GM18502 (cell line): Measurements from ENCODE around the gene HES7.
A peak's percentile ranks its signal among the peaks of the same experiment; 100 is the strongest.
"Not testable (repeated sequence)": the region's sequence is repeated elsewhere in the genome, so short reads cannot be mapped to it uniquely, and the experiment has no call there.

Experiments
- ATAC-seq: cut with Tn5 transposase; IDR thresholded peaks from one replicate; pipeline ENCODE4 v1.9.1; 2021; ENCODE audit warnings: mild to moderate bottlenecking; ENCODE audit not compliant: unreplicated experiment, poor library complexity

HES7 gene

DNA sequence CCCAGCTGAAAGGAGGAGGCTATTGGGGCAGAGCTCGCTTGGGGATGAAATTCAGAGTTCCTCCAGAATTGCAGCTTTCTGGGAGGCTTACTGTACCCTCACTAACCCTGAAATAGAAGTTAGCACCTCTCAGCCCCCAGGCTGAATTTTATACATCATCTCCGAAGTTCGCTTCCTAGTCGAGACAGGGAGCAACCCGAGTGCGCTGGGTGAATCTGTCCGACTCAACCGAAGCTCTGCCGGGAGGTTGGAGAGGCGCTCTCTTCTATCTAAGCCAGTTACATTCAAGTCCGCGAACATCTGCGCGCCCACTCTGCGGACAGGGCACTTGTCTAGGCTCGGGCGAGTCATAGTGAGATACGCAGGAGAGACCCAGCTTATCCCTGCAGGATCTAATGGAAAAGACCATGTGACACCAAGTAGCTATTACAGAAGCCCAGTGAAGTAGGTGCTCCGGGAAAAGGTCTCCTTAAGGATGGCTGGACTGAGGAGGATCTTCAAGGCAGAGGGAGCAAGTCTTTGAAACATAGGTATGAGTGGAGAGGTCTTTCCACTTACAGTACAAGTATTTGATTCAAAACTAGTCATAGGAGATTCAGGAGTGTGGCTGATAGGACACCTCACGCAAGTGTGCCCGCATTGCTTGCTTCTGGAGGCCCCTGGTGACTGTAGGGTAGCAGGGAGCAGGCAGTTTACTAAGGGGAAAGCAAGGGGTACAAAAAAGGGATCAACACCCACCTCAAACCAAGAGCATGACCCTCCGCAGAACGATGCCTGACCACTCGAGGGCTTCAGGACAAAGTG, 646 bp upstream of the HES7 start:
- ATAC-seq: no peak

DNA sequence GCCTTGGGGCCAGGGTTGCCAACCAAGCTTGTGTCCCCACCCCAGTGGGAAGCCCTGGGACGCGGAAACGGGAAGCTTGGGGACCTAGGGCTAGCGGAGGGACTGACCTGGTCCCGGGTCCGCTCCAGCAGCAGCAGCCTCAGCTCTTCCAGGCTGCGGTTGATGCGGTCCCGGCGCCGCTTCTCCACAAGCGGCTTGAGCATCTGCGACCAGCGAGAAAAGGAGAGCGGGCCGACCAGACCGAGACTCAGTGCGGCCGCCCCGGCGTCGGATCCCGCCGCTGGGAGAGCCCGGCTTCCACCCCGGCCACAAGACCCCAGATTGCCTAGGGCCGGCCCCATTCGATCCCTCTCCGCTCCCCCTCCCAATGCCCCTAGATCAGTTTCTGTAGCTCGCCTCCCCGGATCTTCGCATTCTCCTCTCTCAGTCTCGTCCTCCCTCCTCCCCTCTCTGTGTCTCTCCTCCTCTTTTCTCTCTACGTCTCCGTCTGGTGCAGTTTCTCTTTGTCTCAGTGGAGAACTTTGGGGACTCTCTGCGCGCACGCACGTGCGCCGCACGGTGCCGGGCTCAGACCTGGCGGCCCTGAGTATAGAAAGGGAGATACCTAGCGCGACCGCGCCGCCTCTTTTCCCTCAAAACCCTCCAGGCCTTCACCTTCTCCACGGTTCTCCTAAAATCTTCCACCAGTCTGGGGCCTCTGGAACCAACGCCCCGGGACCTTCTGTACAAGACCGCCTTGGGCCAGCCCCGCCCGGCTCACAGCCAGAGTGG, 797 bp downstream of the HES7 start:
- no peak for ATAC-seq

DNA sequence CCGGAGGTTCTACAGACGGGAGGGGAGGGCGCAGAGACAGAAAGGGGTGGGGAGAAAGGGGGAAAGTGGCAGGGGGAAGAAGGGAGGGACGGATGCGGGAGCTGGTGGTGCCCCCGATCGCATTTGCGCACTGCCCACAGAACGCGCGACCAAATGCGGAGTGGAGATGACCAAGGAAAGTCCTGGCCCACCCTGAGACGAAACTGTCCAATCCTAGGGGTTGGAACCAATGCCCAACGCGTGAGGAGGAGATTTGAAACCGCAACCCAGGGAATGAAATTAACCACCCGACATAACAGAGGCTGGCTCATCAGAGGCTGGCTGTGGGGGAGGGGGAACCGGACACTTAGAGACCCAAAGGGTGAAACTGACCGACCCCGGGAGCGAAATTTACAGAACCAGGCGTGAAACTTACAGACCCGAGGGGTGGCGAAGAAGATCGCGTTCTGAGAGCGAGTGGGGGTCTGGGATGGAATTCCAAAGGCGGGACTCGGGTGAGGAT, 1.4 kb downstream of the HES7 start:
- ATAC-seq: no peak

DNA sequence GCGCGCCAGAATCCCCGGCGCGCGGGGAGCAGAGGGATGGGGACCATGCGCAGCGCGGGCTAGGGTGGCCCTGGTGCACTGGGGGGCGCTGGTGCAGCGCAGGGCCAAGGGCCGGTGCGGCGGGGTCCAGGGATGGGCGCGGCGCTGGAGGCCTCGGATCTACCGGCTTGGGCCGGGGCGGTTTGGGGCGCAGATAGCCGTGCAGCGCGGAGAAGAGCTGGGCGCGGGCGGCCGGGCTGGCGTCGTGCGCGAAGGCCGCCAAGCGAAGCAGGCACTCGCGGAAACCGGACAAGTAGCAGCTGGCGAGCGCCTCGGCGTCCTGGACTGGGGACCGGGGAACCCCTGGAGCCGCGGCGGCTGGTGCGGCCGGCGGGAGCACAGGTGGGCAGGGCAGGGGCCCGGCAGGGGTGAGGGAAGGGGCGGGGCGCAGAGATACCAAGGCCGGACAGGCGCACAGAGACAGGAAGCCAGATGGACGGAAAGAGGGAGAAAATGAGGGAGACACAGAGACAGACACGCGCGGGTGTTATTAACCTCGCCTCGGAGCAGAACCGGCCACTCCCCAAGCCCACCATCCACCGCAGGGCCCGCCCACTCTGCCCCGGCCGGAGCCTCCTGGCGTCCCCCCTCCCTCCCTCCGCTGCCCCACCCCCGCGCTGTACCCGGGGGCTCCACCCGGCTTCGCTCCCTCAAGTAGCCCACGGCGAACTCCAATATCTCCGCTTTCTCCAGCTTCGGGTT, 2.1 kb downstream of the HES7 start:
- no peak for ATAC-seq

DNA sequence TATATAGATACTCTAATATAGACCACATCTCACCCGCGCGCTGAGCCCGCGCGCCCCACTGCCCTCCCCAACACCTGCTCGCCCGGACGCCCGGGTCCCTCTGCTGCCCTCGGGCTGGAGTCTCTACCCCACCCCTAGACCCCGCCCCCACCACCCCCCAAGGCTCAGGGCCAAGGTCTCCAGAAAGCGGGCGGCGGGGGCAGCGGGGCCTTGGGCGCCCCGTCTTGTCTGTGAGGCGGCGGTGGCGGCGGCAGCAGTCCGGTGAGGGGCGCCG, 2.6 kb downstream of the HES7 start:
- no peak for ATAC-seq

DNA sequence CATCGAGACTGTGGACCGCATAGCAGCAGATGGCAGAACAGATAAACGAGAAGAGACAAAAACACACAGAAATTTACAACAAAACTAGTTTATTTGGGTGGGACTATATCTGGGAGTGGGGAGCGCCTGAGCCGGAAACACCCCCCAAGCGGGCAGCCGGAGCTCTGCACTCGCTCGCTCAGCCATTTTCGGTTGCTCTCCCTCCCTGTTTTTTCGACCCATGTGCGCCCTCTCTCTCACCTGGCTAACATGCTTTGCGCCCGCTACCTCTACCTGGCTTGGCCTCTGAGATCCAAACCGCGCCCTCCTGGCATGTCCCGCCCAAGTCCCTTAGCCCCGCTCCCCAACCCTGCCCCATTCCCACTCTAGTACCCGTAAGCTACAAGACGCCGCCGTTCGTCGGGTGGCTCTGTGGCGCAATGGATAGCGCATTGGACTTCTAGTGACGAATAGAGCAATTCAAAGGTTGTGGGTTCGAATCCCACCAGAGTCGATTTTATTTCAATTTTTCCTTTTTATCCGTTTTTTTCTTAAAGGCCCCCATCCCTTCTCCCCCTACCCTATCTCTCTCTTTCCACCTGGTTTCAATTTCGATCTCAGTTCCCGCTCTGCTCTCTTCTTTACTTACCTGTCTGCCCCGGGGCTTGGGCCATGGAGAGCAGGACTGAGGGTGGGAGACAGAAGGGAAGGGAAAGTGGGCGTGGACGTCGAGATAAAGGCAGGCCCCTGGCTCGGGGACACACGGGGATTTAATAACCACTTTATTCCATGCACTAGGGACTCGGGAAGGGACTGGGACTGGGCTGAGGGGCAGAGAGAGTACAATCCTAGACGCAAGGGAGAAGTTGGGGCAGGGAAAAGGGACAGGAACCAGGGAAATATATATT, 3.1 kb downstream of the HES7 start:
- ATAC-seq: no peak

DNA sequence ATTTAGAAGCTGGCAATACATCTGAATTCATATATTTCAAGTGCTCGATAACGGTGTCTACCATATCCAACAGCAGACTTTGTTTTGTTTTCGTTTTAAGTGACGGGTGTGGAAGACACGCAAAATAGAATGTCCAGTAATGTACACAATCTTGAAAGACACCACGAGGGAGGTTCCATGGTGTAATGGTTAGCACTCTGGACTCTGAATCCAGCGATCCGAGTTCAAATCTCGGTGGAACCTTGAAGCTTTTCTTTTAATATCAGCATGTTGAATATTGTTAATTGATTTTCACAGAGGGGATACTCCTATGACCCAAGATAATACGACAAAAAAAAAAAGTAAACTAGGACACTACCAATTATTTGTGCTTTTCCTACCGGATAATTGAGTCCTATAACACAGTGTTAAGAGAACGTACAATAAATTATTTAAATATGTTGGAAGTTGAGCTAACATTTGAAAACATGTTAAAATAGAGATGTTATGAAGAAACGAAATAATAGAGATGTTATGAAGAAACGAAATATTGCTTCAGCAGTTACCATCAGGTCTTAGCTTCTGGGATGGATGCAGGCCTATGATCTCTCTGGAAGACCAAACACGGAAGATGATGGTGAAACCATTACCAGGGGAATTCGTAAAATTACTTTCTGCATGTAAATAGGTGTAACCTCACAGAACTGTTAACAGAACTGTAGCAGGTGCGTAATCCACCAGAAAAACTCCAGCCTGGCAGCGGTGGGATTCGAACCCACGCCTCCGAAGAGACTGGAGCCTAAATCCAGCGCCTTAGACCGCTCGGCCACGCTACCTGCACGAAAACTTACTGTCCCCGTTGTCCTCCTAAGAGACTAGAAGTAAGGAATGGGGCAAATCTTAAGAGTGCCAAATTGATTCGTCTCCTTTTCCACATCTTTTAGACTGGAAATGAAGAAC, 4.1 kb downstream of the HES7 start:
- ATAC-seq: peak; percentile 35

DNA sequence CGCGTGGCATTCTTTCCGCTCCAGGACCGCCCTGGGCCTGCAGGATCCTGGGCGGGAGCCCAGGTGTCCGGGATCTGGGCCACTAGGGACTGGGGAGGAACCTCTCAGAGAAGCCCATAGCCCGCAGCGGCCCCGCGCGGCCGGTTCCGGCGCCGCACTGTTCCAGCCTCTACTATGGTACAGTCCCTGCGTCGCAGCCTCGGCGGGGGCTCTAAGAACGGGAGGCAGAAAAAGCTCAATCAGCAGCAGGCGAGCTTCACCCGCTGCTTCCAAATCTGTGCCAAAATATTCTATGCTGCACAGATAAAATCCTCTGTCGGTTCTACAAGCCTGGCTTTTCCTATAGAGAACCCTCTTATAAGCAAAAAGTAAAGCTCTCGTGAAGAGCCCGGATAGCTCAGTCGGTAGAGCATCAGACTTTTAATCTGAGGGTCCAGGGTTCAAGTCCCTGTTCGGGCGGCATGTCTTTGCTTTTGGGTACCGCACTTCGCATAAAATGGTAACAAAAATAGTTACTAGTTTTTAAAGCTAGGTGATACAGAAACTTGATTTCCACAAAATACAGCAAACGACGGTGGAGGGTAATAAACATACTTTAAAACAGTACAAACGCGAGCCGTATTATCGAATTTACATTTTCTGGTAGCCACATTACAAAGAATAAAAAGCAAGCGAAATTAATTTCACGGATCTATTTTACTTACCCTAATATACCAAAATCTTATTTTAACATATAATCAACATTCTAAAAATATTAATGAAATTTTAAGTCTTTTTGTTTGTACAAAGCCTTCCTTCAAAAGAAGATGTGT, 4.9 kb downstream of the HES7 start:
- peak; percentile 36 for ATAC-seq

DNA sequence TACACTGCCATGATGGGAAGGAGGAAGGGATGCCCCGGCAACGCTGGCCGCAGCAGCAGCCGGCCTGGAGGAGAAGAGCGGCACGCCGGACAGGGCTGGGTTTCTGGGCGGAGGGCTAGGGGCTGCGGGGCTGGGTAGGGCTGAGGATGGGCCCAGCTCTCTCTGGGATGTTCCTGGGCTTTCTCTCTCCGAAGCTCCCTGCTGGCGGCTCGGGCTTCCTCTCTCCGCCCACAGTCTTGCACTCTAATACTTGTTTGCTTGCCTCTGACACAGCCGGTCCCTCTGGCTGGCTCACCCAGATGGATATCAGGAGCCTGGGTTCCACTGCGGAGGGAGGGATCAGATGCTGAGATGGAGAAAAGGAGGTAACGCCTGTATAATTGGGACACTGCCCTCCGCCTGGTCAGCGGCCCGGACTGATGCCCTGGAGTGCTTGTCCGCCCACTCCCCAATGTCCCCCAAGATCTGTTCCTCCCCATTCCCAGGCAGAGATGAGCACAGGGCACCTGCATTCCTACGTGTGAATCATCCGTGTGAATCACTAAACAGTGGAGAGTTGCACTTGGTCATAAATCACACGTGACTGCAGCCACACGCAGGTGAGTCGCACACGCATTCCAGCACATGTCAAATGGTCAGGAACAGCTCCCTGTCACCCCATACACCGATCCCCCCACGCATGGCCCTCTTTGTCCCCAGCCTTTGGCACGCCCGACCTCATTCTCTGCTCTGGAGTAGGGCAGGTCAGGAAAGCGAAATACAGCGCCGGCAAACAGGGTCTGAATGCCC, 5.7 kb downstream of the HES7 start, which contains the start of gene ALOXE3:
Gene ALOXE3 (minus strand): TSS at position 535 of the 789 bp plus-strand sequence. CDS start 524 bp downstream, at position 11.
- no peak for ATAC-seq

DNA sequence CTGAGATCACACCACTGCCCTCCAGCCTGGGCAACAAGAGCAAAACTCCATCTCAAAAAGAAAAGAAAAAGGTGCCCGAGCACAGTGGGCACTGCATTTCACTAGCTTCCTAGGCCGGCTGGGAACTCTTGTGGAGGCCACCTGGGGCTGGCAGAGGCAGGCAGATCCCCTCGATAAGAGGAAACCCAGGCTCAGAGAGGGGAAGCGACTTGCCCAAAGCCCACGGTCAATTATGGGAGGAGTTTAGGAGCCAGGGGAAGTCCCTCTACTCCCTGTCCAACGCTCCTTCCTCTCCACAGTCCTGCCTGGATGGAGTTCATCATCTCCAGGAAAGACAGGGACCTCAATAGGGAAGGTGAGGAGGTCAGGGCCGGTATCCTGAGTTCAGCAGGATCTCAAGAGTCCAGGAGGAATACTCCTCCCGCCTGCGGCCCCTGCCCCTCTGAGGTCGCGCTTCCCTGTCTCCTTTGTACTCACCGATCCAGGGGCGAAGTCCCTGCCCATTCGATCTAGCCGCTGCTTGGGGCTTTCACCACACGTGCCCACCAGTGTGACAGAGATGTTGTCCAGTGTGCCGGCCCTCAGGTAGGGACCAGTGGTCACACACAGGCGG, 6.4 kb downstream of the HES7 start:
- ATAC-seq: no peak

DNA sequence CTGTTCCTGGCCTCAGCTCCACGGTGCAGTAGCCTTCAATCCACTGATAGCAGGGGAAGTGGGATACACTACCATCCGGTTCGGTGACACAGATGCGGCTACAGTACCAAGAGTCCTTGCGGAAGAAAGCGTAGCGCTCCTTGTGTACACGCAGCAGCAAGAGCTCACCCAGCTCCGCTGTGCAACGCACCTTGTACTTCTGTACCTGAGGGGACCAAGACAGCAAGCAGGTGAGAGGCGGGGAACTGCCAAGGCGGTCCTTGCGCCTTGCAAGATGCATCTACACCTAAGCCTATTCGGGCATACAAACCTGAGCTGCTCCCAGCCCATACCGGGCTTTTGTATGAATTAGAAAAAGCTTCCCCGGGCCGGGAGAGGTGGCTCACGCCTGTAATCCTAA, 7.1 kb downstream of the HES7 start:
- ATAC-seq: no peak

DNA sequence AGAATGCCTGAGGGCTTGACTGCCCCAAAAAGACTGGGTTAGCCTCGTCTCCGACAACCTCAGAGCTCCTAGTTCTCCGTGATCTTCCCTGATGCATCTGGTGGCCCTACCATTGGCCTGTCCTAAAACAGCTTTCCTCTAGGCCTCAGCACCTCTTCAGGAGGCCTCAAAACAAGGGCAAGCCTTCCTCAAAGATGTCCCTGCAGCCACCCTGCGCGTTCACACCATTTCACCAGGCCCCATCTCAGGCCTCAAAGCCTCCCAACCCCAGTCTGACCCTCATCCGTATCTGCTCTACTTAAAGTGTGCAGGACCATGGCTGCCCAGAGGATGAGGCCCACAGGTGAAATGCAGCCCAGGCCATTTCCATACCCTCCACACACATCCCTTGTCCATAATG, 13.0 kb downstream of the HES7 start:
- ATAC-seq: no peak

DNA sequence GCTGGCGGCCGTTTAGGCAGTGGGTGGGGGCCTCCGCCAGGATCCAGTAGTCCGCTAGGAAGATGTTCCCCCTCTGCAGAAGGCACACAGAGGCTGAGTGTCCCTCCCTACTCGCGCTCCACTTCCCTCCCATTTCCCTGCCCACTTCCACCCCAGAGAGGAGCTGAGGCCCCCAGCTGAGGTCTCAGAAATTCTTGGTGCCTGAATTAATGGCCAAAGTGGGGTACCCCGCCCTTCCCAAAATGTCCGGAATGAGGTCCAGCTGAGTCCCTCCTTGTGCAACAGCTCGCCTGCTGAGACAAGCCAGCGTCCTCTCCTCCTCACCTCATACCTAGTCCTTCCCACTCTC, 13.5 kb downstream of the HES7 start:
- no peak for ATAC-seq

DNA sequence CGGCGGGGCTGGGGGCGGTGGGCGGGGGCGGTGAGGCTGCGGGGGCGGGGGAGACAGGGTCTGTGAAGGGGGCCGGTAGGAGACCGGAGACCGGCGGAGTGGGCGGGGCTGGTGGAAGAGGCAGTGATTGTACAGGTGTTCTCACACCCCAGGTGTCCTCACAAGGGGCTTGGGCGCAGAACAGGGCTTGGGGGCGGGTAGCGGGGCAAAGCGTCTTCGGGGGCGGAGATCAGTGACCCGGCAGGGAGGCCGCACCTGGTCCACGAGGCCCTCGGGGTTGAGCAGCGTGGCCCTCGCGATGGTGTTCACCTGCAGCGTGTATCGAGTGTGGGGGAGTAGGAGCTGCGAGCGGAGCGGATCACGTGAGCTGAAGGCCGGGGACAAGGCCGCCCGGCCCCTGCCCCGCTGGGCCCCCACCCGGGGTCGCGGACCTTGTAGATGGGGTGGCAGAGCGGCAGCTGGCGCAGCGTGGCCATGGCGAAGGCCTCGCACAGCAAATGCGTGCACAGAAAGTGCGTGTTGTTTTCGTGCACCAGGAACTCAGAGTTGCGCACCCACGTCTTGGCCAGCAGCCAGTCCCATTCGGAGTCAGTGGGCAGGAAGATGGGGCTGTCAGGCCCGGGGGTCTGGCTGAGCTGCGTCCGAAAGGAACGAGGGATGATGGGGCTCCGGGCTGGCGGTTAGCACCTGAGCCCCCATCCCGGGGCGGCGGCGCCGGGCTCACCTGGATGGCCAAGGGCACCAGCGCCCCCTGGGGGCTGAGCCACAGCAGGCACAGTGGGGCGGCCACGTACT, 14.0 kb downstream of the HES7 start:
- ATAC-seq: no peak

DNA sequence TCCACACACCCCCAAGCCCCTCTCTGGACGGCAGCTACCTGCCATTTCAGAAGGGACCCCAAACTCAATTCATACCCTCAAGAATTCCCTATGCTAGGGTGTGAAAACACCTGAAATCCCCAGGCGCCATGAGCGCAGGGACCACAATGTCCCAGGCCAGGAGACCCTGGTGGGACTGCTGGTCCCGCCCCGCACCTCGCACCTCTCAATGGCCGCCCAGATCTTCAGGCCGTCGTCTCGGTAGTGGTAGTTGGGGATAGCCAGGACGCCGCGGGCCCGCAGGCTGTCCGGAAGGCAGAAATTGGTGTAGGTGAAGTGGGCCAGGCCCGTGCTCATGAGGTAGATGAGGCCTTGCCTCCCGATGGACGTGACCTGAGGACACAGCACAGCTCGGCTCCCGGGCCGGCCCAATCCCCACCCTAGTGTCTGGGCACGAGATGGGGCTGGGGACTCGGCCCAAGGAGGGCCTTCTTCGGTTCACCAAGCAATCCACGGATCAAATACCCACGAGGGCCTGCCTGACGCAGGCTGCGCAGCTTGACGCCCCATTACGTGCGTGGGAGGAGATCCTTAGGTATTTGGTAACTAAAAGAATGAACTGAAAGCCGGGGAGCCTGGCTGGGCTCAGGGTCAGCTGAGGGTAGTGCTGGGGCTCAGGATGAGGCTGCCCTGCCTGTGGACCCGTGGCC, 14.8 kb downstream of the HES7 start:
- ATAC-seq: no peak

DNA sequence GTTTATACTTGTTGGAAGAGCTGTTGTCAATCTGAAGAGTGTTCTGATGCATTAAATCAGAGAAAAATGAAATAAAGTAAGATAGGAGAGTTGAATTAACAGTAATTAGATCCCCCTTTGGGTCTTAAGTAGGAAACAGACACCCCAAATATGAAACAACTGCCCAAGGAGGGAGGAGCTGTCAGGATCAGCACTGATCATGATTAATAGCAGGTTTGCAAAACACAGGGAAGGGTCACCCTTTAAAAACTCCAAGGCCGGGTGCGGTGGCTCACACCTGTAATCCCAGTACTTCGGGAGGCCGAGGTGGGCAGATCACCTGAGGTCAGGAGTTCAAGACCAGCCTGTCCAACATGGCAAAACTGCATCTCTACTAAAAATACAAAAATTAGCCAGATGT, 16.9 kb downstream of the HES7 start:
- ATAC-seq: not testable (repeated sequence)
